Omental fat pad (tissue), 4 donors: ENCODE results near the gene POU2F1. TPM values are rescaled to one million over a fixed set of nuclear protein-coding genes. Genes with fewer than 3 reads are reported as not detected.

Experiments used
- ATAC-seq: fragments of 150-250 bp; one replicate; pipeline ENCODE4 v1.9.1; 2016; ENCODE audit warnings: mild to moderate bottlenecking, moderate library complexity; ENCODE audit not compliant: low FRiP score
- DNase-seq: peaks from one replicate; pipeline ENCODE4 v3.0.0-alpha.2; 2019; ENCODE audit warnings: low spot score
- CTCF ChIP-seq, 3 donors: fragments of 450-650 bp; IDR thresholded peaks; one replicate each; pipeline ENCODE4 v1.5.1; 2016 to 2017; ENCODE audit warnings: antibody characterized with exemption in 3 of 3, mild to moderate bottlenecking in 3 of 3, moderate library complexity in 2 of 3
- total RNA-seq, 4 donors: library from RNA; depleted of rRNA; stranded (reverse); fragments of >200 nt; gene quantifications; one replicate each; pipeline ENCODE4 v1.1.0, GENCODE V29; 2016

POU2F1 gene
- total RNA-seq, 4 donors from 2014 or later, result 10.3 to 18.9 (median 13.5) TPM

GRCh38 chr1:167369933-167370332, 149.2 kb downstream of the POU2F1 start:
- DNase-seq (no peak), ATAC-seq (no peak)
- TF ChIP-seq CTCF (IDR thresholded peaks at IDR 0.05), result no peak

DNA sequence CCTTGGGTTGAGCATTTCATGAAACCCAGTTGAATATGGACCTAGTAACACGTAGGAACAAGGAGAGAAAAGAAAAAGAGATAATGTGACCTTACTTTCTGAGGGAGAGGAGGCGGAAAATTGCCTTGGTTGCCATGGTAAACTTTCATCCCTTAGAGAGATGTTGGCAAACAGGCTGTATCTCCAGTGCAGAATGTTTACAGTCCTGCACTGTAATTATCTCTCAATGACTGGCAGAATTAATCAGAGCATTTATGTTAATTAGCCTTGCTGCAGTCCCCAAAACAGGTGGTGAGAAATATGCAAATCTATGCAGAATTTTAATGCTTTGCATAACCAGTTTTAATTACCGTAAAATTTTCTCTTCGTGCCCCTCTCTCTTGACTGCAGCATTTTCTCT, 150.3 kb downstream of the POU2F1 start:
- DNase-seq (no peak), ATAC-seq (no peak)
- no peak for TF ChIP-seq CTCF (IDR thresholded peaks at IDR 0.05)

DNA sequence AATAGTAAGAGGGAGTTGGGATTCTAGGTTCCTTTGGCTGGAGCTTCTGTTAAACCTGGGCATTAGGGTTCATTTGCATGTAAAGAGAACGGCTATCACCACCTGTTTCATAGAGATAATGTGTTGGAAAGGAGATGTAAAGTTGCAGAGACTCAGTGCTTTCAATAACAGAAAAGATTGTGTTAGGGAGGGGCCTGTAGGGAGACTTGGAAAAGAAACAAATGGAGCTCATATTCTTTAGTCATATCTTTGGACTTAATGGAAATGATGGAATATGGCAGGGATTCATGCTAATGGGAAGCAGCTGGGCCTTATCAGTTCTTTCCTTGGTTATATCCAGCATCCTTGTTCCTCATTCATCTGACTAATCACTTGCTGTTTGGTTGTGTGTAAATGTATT, 152.7 kb downstream of the POU2F1 start:
- TF ChIP-seq CTCF (IDR thresholded peaks at IDR 0.05), result no peak
- ATAC-seq, result no peak
- no peak for DNase-seq

GRCh38 chr1:167373986-167374385, 153.3 kb downstream of the POU2F1 start:
- ATAC-seq, result no peak
- no peak for DNase-seq
- no peak for TF ChIP-seq CTCF (IDR thresholded peaks at IDR 0.05)

DNA sequence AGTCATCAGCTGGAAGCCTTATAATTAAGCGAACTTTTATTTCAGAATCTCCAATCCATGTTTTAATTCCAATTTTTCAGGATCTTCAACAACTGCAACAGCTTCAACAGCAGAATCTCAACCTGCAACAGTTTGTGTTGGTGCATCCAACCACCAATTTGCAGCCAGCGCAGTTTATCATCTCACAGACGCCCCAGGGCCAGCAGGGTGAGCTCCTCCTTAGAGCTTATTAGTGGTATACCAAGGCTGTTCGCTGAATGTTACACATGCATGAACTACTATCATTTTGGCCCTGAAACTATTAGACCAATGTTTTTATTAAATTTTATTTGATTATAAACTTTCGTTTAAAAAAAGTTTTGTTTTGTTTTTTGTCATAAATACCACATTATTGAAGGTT, 155.3 kb downstream of the POU2F1 start:
- TF ChIP-seq CTCF (IDR thresholded peaks at IDR 0.05), result no peak
- DNase-seq (no peak), ATAC-seq (no peak)

DNA sequence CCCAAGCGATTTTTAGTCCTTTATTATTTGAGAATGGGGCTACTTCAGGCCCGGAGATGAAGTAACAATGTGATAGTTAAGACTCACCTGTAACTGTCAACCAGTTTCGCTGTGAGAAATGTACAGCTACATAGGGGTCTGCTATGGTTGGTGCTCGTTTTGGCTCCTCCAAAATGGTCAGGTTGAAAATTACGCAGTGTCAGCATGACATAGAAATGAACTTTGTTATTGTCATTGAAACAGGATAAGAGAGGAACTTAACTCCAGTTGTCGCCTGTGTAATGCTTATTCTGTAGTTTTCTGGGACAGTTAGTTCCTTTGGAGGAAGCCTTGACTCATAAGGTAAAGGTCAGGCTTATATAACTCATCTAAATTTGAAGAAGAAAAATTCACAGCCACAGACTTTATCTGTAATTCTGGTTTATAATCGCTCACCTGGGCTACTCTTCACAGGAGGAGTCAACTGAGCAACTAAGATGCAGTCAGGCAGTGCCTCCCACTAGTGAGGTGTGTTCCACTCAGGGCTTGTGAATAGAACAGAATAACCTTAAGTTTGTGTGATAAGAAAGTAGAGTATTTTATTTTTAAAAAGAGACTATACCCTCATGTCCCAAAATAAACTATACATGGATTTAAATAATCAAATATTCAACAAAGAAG, 166.7 kb downstream of the POU2F1 start:
- ATAC-seq, result no peak
- no peak for TF ChIP-seq CTCF (IDR thresholded peaks at IDR 0.05)
- no peak for DNase-seq

- DNase-seq (no peak), ATAC-seq (no peak)
- TF ChIP-seq CTCF (IDR thresholded peaks at IDR 0.05), result no peak
Measured at GRCh38 chr1:167388976-167389375, 168.3 kb downstream of the POU2F1 start.
